ENCODE measurements around the gene OTOP2.
"Not testable (repeated sequence)": the region's sequence is repeated elsewhere in the genome, so short reads cannot be mapped to it uniquely, and the experiment has no call there.

The OTOP2 gene

DNA sequence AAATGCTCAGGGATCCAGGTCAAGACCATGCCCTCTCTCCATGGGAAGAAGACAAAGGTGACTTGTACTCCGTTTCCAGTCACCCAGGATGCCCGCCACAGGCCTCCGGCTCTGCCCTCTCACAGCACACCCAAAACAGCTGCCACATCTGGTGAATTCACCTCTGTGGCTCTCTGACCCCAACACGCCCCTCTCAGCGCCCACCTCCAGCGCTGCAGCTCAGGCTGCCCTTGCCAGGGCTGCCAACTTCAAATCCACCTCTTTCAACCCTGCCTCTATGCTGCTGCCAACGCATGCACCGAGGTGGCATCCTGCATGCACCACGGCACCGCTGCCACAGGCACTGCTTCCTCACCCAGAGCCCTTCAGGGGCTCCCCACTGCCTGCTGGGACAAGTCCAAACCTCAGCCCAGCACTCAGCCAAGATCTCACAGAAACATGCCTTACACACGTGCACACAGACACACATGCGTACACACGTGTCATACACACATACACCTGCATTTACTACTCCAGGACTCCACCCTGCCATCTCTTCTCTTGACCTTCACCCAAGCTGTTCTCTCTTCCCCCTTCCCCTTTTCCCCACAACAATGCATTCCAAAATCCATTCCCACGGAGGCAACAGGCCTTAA, 41.0 kb downstream of the OTOP2 start:
- DNase-seq (ENCODE audit: low spot score), result no peak
- H3K27me3 ChIP-seq (ENCODE audit: insufficient read depth, poor library complexity, severe bottlenecking), result no peaks in the 10 kb centered on the region
- TF ChIP-seq, protein P1, sequence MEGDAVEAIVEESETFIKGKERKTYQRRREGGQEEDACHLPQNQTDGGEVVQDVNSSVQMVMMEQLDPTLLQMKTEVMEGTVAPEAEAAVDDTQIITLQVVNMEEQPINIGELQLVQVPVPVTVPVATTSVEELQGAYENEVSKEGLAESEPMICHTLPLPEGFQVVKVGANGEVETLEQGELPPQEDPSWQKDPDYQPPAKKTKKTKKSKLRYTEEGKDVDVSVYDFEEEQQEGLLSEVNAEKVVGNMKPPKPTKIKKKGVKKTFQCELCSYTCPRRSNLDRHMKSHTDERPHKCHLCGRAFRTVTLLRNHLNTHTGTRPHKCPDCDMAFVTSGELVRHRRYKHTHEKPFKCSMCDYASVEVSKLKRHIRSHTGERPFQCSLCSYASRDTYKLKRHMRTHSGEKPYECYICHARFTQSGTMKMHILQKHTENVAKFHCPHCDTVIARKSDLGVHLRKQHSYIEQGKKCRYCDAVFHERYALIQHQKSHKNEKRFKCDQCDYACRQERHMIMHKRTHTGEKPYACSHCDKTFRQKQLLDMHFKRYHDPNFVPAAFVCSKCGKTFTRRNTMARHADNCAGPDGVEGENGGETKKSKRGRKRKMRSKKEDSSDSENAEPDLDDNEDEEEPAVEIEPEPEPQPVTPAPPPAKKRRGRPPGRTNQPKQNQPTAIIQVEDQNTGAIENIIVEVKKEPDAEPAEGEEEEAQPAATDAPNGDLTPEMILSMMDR (IDR thresholded peaks at IDR 0.05; ENCODE audit: poor library complexity, severe bottlenecking), result no peak

DNA sequence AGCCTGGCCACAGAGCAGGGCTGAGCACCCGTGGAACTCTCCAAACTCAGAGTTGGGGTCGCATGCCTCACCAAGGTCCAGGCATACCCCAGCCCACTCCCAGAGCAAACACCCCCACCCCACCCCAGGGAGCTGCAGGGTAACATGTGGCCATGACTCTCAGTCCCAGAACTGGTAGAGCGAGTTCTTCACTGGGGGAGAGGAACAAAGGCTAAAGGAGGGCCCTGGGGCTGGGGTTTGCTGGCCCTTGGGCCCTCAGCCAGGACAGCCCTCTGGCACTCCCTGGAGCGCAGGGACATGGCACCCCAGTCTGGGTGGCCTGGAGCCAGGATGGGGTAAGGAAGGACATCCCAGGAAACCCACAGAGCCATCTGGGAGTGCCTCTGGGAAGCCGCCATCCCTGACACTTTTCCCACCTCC, 44.3 kb downstream of the OTOP2 start:
- Histone ChIP-seq H3K36me3 (ENCODE audit: low read depth) (no peaks in the 10 kb centered on the region), H3K9me3 (ENCODE audit: severe bottlenecking) (no peaks in the 10 kb centered on the region), H3K4me1 (ENCODE audit: insufficient read depth, poor library complexity, severe bottlenecking) (peaks cover 3% of the 10 kb centered on the region), H3K27ac (ENCODE audit: poor library complexity, severe bottlenecking) (no peak overlapping the region), H3K4me3 (ENCODE audit: severe bottlenecking) (no peak overlapping the region), H3K27me3 (ENCODE audit: insufficient read depth, poor library complexity, severe bottlenecking) (peaks cover 7% of the 10 kb centered on the region)
- TF ChIP-seq, protein P1 (IDR thresholded peaks at IDR 0.05; ENCODE audit: poor library complexity, severe bottlenecking), result no peak
- ATAC-seq (ENCODE audit: low read depth) (no peak), DNase-seq (ENCODE audit: low spot score) (no peak)

More for the DNA sequence above, 41.0 kb downstream of the OTOP2 start:
- H3K27ac ChIP-seq (ENCODE audit: poor library complexity, severe bottlenecking), result no peak overlapping the region
- peaks cover 4% of the 10 kb centered on the region for H3K4me1 ChIP-seq (ENCODE audit: insufficient read depth, poor library complexity, severe bottlenecking)
- no peaks in the 10 kb centered on the region for H3K9me3 ChIP-seq (ENCODE audit: severe bottlenecking)
- no peak for ATAC-seq (ENCODE audit: low read depth)
- no peak overlapping the region for H3K4me3 ChIP-seq (ENCODE audit: severe bottlenecking)
- no peaks in the 10 kb centered on the region for H3K36me3 ChIP-seq (ENCODE audit: low read depth)

DNA sequence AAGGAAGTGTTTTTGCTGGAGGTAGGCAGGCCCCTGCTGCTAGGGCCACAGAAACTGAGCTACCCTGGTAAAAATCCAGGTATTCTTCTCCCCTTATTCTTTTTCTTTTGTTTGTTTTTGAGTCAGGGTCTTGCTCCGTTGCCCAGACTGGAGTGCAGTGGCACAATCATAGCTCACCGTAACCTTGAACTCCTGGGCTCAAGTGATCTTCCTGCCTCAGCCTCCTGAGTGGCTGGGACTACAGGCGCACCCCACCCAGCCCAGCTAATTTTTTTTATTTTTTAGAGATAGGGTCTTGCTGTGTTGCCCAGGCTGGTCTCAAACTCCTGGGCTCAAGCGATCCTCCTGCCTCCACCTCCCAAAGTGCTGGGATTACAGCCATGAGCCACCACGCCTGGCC, 45.4 kb downstream of the OTOP2 start:
- H3K27ac ChIP-seq (ENCODE audit: poor library complexity, severe bottlenecking); H3K27me3 ChIP-seq (ENCODE audit: insufficient read depth, poor library complexity, severe bottlenecking); H3K9me3 ChIP-seq (ENCODE audit: severe bottlenecking); H3K36me3 ChIP-seq (ENCODE audit: low read depth); DNase-seq (ENCODE audit: low spot score); H3K4me3 ChIP-seq (ENCODE audit: severe bottlenecking); H3K4me1 ChIP-seq (ENCODE audit: insufficient read depth, poor library complexity, severe bottlenecking); ATAC-seq (ENCODE audit: low read depth): not testable (repeated sequence)

DNA sequence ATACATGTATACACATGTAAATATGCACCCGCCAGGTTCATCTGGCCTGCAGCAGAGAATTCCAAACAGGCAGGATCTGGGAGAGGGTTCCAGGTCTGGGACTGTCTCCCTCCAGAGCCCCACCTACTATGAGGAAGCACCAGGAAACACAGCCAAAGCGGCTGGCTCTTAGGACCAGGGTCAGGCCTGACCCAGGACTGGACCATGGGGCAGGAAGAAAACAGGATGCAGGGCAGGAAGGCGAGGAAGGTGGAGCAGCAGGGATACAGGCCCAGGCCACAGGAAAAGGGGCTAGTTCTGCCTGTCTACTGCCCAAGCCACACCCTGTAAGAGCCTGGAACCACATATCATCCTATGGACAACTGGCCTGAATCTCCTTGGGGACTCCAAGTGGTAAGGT, 46.3 kb downstream of the OTOP2 start:
- Histone ChIP-seq H3K27ac (ENCODE audit: poor library complexity, severe bottlenecking) (no peak overlapping the region), H3K36me3 (ENCODE audit: low read depth) (no peaks in the 10 kb centered on the region), H3K27me3 (ENCODE audit: insufficient read depth, poor library complexity, severe bottlenecking) (peaks cover 16% of the 10 kb centered on the region), H3K4me3 (ENCODE audit: severe bottlenecking) (no peak overlapping the region), H3K4me1 (ENCODE audit: insufficient read depth, poor library complexity, severe bottlenecking) (peaks cover 3% of the 10 kb centered on the region), H3K9me3 (ENCODE audit: severe bottlenecking) (no peaks in the 10 kb centered on the region)
- TF ChIP-seq, protein P1 (IDR thresholded peaks at IDR 0.05; ENCODE audit: poor library complexity, severe bottlenecking), result no peak
- no peak for DNase-seq (ENCODE audit: low spot score)
- ATAC-seq (ENCODE audit: low read depth), result no peak

DNA sequence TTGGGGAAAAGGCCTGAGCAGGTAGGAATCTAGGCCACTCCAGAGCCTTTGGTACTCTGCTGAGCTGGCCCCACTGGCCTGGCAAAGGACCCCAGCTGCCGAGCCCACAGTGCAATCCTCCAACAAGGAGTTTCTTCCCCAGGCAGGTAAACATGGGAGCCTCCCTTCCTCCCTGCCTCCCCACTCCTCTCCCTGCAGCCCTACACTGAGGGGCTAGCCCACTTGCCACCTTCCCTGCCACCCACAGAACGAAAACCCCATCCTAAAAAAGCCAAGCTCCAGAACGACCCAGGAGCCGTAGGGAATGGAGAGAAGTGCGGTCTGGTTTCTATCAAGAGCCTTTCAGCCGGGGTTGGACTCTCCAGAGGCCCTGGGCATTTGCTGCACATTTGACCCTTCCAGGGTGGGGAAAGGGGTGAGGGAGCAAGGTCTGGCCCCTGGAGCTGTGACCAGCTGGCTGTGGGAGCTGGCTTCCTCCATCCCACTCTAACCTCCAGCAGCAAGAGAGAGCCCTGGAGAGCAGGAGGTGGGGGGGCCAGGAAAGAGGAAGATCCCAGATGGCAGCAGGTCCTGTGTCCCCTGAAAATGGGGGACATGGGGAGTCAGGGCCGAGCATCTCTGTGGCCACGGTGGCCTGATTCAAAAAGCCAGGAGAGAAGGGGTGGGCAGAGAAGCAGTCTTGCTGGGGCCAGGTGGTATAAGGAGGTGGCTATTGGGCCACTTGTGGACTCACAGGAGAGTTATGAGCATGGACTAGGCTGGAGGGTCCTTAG, 47.2 kb downstream of the OTOP2 start:
- Histone ChIP-seq H3K4me1 (ENCODE audit: insufficient read depth, poor library complexity, severe bottlenecking) (peaks cover 3% of the 10 kb centered on the region), H3K27ac (ENCODE audit: poor library complexity, severe bottlenecking) (no peak overlapping the region), H3K27me3 (ENCODE audit: insufficient read depth, poor library complexity, severe bottlenecking) (peaks cover 16% of the 10 kb centered on the region), H3K36me3 (ENCODE audit: low read depth) (no peaks in the 10 kb centered on the region), H3K9me3 (ENCODE audit: severe bottlenecking) (no peaks in the 10 kb centered on the region), H3K4me3 (ENCODE audit: severe bottlenecking) (no peak overlapping the region)
- ATAC-seq (ENCODE audit: low read depth) (no peak), DNase-seq (ENCODE audit: low spot score) (no peak)
- TF ChIP-seq, protein P1 (IDR thresholded peaks at IDR 0.05; ENCODE audit: poor library complexity, severe bottlenecking), result no peak
